H1 (cell line): Measurements from ENCODE around the gene HIPK2. TPM values are rescaled to one million over a fixed set of nuclear protein-coding genes. Genes with fewer than 3 reads are reported as not detected.

Experiments
- CTCF ChIA-PET: fragments of 300-600 bp; sonication (Branson Sonifier 250); formaldehyde crosslinking; loops from one replicate; lab custom pipeline; 2021; ENCODE audit not compliant: partially characterized antibody; lab: Charles Lee
- POLR2A ChIA-PET: fragments of 300-600 bp; sonication (Branson Sonifier 250); formaldehyde crosslinking; loops from one replicate; lab custom pipeline; 2021; ENCODE audit warnings: inconsistent platforms; ENCODE audit not compliant: partially characterized antibody; lab: Charles Lee
- DNase-seq, 2 experiments: peaks; one replicate each; pipeline versions ENCODE4 v3.0.0 to v3.0.0-alpha.2; 2010 to 2022; ENCODE audit warnings: low spot score in 2 of 2, low read depth in 1 of 2, mixed read lengths in 1 of 2
- FAIRE-seq: peaks from 2 replicates; lab custom pipeline; 2011; peaks lifted over from hg19 to GRCh38; lab: Jason Lieb, UNC
- H2AFZ ChIP-seq: 2 replicates; pipeline ENCODE4 v1.8.1; 2012; ENCODE audit warnings: low read length, inconsistent platforms
- H2AK5ac ChIP-seq: 2 replicates; pipeline ENCODE4 v1.6.1; 2013; ENCODE audit warnings: low read depth, low read length
- H2BK120ac ChIP-seq: replicated peaks from 2 replicates; pipeline ENCODE3; 2013; ENCODE audit warnings: low read depth, low read length, inconsistent platforms
- H2BK12ac ChIP-seq: 2 replicates; pipeline ENCODE4 v1.6.1; 2013; ENCODE audit warnings: low read depth, low read length
- H2BK15ac ChIP-seq: 2 replicates; pipeline ENCODE4 v1.6.1; 2013; ENCODE audit warnings: low read length
- H2BK20ac ChIP-seq: 2 replicates; pipeline ENCODE4 v1.6.1; 2013; ENCODE audit warnings: low read length
- H2BK5ac ChIP-seq: 2 replicates; pipeline ENCODE4 v1.6.1; 2013; ENCODE audit warnings: low read depth, low read length
- H3K14ac ChIP-seq: 2 replicates; pipeline ENCODE4 v1.6.1; 2013; ENCODE audit warnings: inconsistent platforms; ENCODE audit not compliant: insufficient read length
- H3K18ac ChIP-seq: 2 replicates; pipeline ENCODE4 v1.6.1; 2013; ENCODE audit warnings: low read length; ENCODE audit errors: extremely low read depth
- H3K23ac ChIP-seq: 2 replicates; pipeline ENCODE4 v1.6.1; 2013; ENCODE audit warnings: inconsistent platforms; ENCODE audit not compliant: insufficient read length
- H3K23me2 ChIP-seq: 2 replicates; pipeline ENCODE4 v1.6.1; 2013; ENCODE audit warnings: low read depth, low read length
- H3K27ac ChIP-seq: 2 replicates; pipeline ENCODE4 v1.6.1; 2011; ENCODE audit warnings: low read depth, low read length, inconsistent platforms
- H3K27me3 ChIP-seq, 4 experiments: replicated peaks in 1 of 4; 1 replicate in 1 of 4; 2 replicates in 3 of 4; pipeline versions ENCODE4 v1.6.1 to v1.8.1; 2011 to 2013; ENCODE audit warnings: low read length in 3 of 4, mild to moderate bottlenecking in 3 of 4, inconsistent platforms in 2 of 4, mixed read lengths in 2 of 4, moderate library complexity in 1 of 4; ENCODE audit not compliant: control insufficient read depth in 3 of 4, insufficient read depth in 3 of 4; ENCODE audit errors: extremely low read depth in 1 of 4
- H3K36me3 ChIP-seq, 4 experiments: 2 replicates each; pipeline versions ENCODE4 v1.6.1 to v1.8.1; 2011 to 2013; ENCODE audit warnings: mild to moderate bottlenecking in 4 of 4, low read length in 3 of 4, moderate library complexity in 2 of 4, control low read depth in 1 of 4, inconsistent platforms in 1 of 4; ENCODE audit not compliant: insufficient read depth in 4 of 4, control insufficient read depth in 2 of 4
- H3K4ac ChIP-seq: replicated peaks from 2 replicates; pipeline ENCODE3; 2013; ENCODE audit warnings: low read length, low read depth, mixed read lengths, inconsistent platforms; ENCODE audit not compliant: insufficient read length
- H3K4me1 ChIP-seq, 4 experiments: replicated peaks in 1 of 4; 1 replicate in 1 of 4; 2 replicates in 3 of 4; pipeline versions ENCODE4 v1.6.1 to v1.8.1; 2011 to 2013; ENCODE audit warnings: low read length in 3 of 4, inconsistent platforms in 2 of 4, mixed read lengths in 1 of 4; ENCODE audit not compliant: insufficient read depth in 4 of 4, control insufficient read depth in 3 of 4
- H3K4me2 ChIP-seq, 2 experiments: 2 replicates each; pipeline versions ENCODE4 v1.6.1 to v1.8.1; 2011 to 2013; ENCODE audit warnings: low read depth in 2 of 2, low read length in 2 of 2, control low read depth in 1 of 2, inconsistent platforms in 1 of 2, mild to moderate bottlenecking in 1 of 2; ENCODE audit not compliant: insufficient read depth in 1 of 2
- H3K4me3 ChIP-seq, 4 experiments: fragments of 200-600, 300-600 bp in 1 of 4; sonication (generic), shearing (Covaris generic), sonication (Bioruptor Twin) in 1 of 4; 2 replicates each; pipeline versions ENCODE4 v1.5.1 to v1.8.1; 2011 to 2016; ENCODE audit warnings: low read length in 4 of 4, low read depth in 3 of 4, control low read depth in 2 of 4, inconsistent platforms in 2 of 4, mild to moderate bottlenecking in 2 of 4, mixed read lengths in 1 of 4, moderate library complexity in 1 of 4; ENCODE audit not compliant: insufficient read depth in 2 of 4; ENCODE audit errors: extremely low read depth in 1 of 4
- H3K56ac ChIP-seq: replicated peaks from 2 replicates; pipeline ENCODE3; 2013; ENCODE audit warnings: low read depth, mild to moderate bottlenecking, mixed read lengths, low read length, inconsistent platforms; ENCODE audit not compliant: insufficient read length
- H3K79me1 ChIP-seq: 2 replicates; pipeline ENCODE4 v1.6.1; 2013; ENCODE audit warnings: low read depth, low read length, control low read depth
- H3K79me2 ChIP-seq, 2 experiments: 2 replicates each; pipeline versions ENCODE4 v1.6.1 to v1.8.1; 2012 to 2013; ENCODE audit warnings: low read length in 2 of 2, mild to moderate bottlenecking in 2 of 2, inconsistent platforms in 1 of 2; ENCODE audit not compliant: insufficient read depth in 2 of 2, control insufficient read depth in 1 of 2
- H3K9ac ChIP-seq, 4 experiments: replicated peaks in 1 of 4; 1 replicate in 1 of 4; 2 replicates in 3 of 4; pipeline versions ENCODE4 v1.6.1 to v1.8.1; 2011 to 2013; ENCODE audit warnings: low read depth in 3 of 4, low read length in 3 of 4, control low read depth in 2 of 4, mild to moderate bottlenecking in 2 of 4, moderate library complexity in 2 of 4, inconsistent platforms in 1 of 4; ENCODE audit errors: extremely low read depth in 1 of 4
- H3K9me3 ChIP-seq, 2 experiments: 2 replicates each; pipeline versions ENCODE4 v1.6.1 to v1.8.1; 2012 to 2013; ENCODE audit warnings: mild to moderate bottlenecking in 2 of 2, moderate library complexity in 2 of 2, control low read depth in 1 of 2, inconsistent platforms in 1 of 2, low read depth in 1 of 2, low read length in 1 of 2, mixed read lengths in 1 of 2; ENCODE audit not compliant: insufficient read depth in 2 of 2
- H4K20me1 ChIP-seq, 2 experiments: replicated peaks in 1 of 2; 2 replicates each; pipeline versions ENCODE3 to v1.8.1; 2011 to 2013; ENCODE audit warnings: inconsistent platforms in 2 of 2, low read length in 2 of 2, mild to moderate bottlenecking in 1 of 2; ENCODE audit not compliant: insufficient read depth in 2 of 2, control insufficient read depth in 1 of 2
- H4K5ac ChIP-seq: 2 replicates; pipeline ENCODE4 v1.6.1; 2013; ENCODE audit warnings: low read length, low read depth, mixed read lengths, inconsistent platforms; ENCODE audit not compliant: insufficient read length
- H4K8ac ChIP-seq: 2 replicates; pipeline ENCODE4 v1.8.0; 2013; ENCODE audit warnings: mild to moderate bottlenecking, moderate library complexity, low read length, inconsistent platforms; ENCODE audit not compliant: insufficient read depth; ENCODE audit errors: extremely low read depth
- H4K91ac ChIP-seq: replicated peaks from 2 replicates; pipeline ENCODE3; 2013; ENCODE audit warnings: low read length, mixed read lengths, inconsistent platforms; ENCODE audit not compliant: insufficient read length
- ATF2 ChIP-seq: IDR thresholded peaks from 2 replicates; pipeline ENCODE4 v1.6.1; 2012; ENCODE audit warnings: low read length, inconsistent platforms
- BRCA1 ChIP-seq: IDR thresholded peaks from 2 replicates; pipeline ENCODE4 v1.6.1; 2012; ENCODE audit warnings: low read depth, low read length, improper control_type of control experiment
- CREB1 ChIP-seq: IDR thresholded peaks from 2 replicates; pipeline ENCODE4 v1.6.1; 2012; ENCODE audit warnings: inconsistent platforms
- CTBP2 ChIP-seq: IDR thresholded peaks from 2 replicates; pipeline ENCODE4 v1.7.0; 2011; ENCODE audit warnings: borderline replicate concordance, mild to moderate bottlenecking, moderate library complexity, mixed read lengths, low read length; ENCODE audit not compliant: insufficient read depth, insufficient read length
- FOSL1 ChIP-seq: IDR thresholded peaks from 2 replicates; pipeline ENCODE4 v1.6.1; 2011; ENCODE audit warnings: mild to moderate bottlenecking, low read depth, low read length, moderate library complexity; ENCODE audit not compliant: insufficient read depth
- KDM4A ChIP-seq: IDR thresholded peaks from one replicate; pipeline ENCODE4 v1.7.1; 2012; ENCODE audit warnings: low read depth, mild to moderate bottlenecking, moderate library complexity, low read length, inconsistent platforms; ENCODE audit not compliant: severe bottlenecking
- MAFK ChIP-seq: IDR thresholded peaks from 2 replicates; pipeline ENCODE4 v1.6.1; 2012; ENCODE audit warnings: low read depth, mild to moderate bottlenecking, improper control_type of control experiment, low read length
- RBBP5 ChIP-seq: IDR thresholded peaks from 2 replicates; pipeline ENCODE4 v1.7.1; 2012; ENCODE audit warnings: low read depth, mild to moderate bottlenecking, inconsistent platforms, low read length, moderate library complexity, borderline replicate concordance
- RFX5 ChIP-seq: IDR thresholded peaks from 2 replicates; pipeline ENCODE4 v1.6.1; 2011; ENCODE audit warnings: low read depth, low read length, improper control_type of control experiment, borderline replicate concordance
- RNF2 ChIP-seq: fragments of 200-900, 300-1000 bp; sonication (generic); IDR thresholded peaks from 2 replicates; pipeline ENCODE4 v1.7.1; 2016; ENCODE audit warnings: borderline replicate concordance, low read depth, mild to moderate bottlenecking, antibody characterized with exemption, low read length; ENCODE audit not compliant: poor library complexity, severe bottlenecking; ENCODE audit errors: missing control alignments
- TAF1 ChIP-seq: IDR thresholded peaks from 2 replicates; pipeline ENCODE4 v1.6.1; 2011; ENCODE audit warnings: mild to moderate bottlenecking, low read depth, low read length
- TBP ChIP-seq: IDR thresholded peaks from 2 replicates; pipeline ENCODE4 v1.6.1; 2011; ENCODE audit warnings: low read depth, low read length, improper control_type of control experiment
- WGBS, 2 experiments: shearing (Covaris generic) in 1 of 2; methylation state at CpG; one replicate each; pipeline versions ENCODE4 v1.1.6 to v1.1.7; 2013 to 2015; ENCODE audit warnings: low lambda C conversion rate in 2 of 2, mixed read lengths in 2 of 2, inconsistent platforms in 1 of 2, low coverage in 1 of 2, missing lambda C conversion rate in 1 of 2; ENCODE audit not compliant: insufficient replicate concordance in 2 of 2, insufficient coverage in 1 of 2, insufficient read length in 1 of 2; ENCODE audit errors: extremely low coverage in 1 of 2, missing lambda C conversion rate in 1 of 2; 5-methylcytosine and 5-hydroxymethylcytosine counted together
- polyA plus RNA-seq, 7 experiments: library from polyadenylated mRNA; depleted of rRNA in 3 of 7; stranded (reverse) in 5 of 7; unstranded in 2 of 7; fragments of >200 nt in 5 of 7; fragments of 200-250 nt in 2 of 7; gene quantifications; 1 replicate in 5 of 7; 2 replicates in 1 of 7; 4 replicates in 1 of 7; pipeline versions ENCODE4 v1.2.1 to v1.2.3, GENCODE V29; 2011 to 2013; ENCODE audit warnings: missing spikeins in 2 of 7, mixed read lengths in 2 of 7
- total RNA-seq: library from RNA; stranded (reverse); fragmentation: NEBNext Ultra II Directional; extraction: Animal tissue kit (Norgen Biotek cat#: 25700); gene quantifications from 2 replicates; pipeline ENCODE4 v1.2.1, GENCODE V29; 2021

Gene HIPK2
- total and polyA plus RNA-seq, 2 of the 8 experiments (the other 6 are each of a cell fraction or from before 2014, with no cell fraction given) = 8.3 to 24.3 TPM

- Histone ChIP-seq H3K4ac (no peak overlapping the region), H3K23ac (no peak overlapping the region), H3K79me2 (no peaks in the 10 kb centered on the region), H3K56ac (no peak overlapping the region), H3K4me3 (no peak overlapping the region), H3K27ac (no peak overlapping the region), H2BK5ac (no peak overlapping the region), H3K4me2 (no peak overlapping the region), H2AK5ac (no peak overlapping the region), H3K9ac (no peak overlapping the region), H3K79me1 (no peaks in the 10 kb centered on the region), H4K8ac (no peak overlapping the region), H2BK120ac (no peak overlapping the region), H4K91ac (no peak overlapping the region), H4K5ac (no peak overlapping the region), H3K14ac (no peak overlapping the region), H2BK12ac (no peak overlapping the region), H3K27me3 (no peaks in the 10 kb centered on the region), H3K18ac (no peak overlapping the region), H4K20me1 (no peaks in the 10 kb centered on the region), H3K9me3 (no peaks in the 10 kb centered on the region), H2BK20ac (0 out of 2 replicates have a peak overlapping the region, but pooled peaks have one; percentile 32), H2BK15ac (no peak overlapping the region), H3K23me2 (no peaks in the 10 kb centered on the region), H3K36me3 (no peaks in the 10 kb centered on the region; a peak in 2 of 8 replicates), H2AFZ (no peak overlapping the region), H3K4me1 (peaks cover 0 to 15% (median 3%) of the 10 kb centered on the region in 4 experiments; a peak in 3 of 7 replicates)
- CTCF ChIA-PET = interaction anchor here (0.7 to 6.3 kb wide), 12 partner anchors 12 to 821 kb away, joined by 3 to 54 read pairs (median 3); no protein-coding TSS in a partner anchor
- POLR2A ChIA-PET = no interaction called here
- DNase-seq (no peak), FAIRE-seq (no peak)
- 94% methylated on average over 6 of the region's 6 CpGs; no CpG with 5 or more reads in 1 of the 2 experiments for WGBS, 2 experiments
- TF ChIP-seq RNF2 (no peak), TBP (no peak), MAFK (no peak), BRCA1 (no peak), CTBP2 (no peak), CREB1 (no peak), ATF2 (no peak), KDM4A (no peak), RFX5 (no peak), RBBP5 (no peak), TAF1 (no peak), FOSL1 (no peak)
Measured at GRCh38 chr7:139568346-139568675, 209.5 kb downstream of the HIPK2 start.
